Measurements from ENCODE around the gene HLA-A.
"Not testable (repeated sequence)": the region's sequence is repeated elsewhere in the genome, so short reads cannot be mapped to it uniquely, and the experiment has no call there.

Gene HLA-A

DNA sequence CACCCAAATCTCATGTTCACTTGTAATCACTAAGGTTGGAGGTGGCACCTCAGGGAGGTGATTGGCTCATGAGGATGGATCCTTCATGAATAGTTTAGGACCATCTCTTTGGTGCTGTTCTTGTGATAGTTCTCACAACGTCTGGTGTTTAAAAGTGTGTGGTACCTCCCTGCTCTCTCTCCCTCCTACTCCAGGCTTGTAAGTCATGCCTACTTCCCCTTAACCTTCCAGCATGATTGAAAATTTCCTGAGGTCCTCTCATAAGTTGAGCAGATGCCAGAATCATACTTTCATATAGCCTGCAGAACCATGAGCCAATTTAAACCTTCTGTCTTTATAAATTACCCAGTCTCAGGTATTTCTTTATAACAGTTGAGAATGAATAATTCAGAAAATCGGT lies 16.6 kb downstream of the HLA-A start:
- WGBS (ENCODE audit: insufficient coverage) = 64% methylated on average over 1 of the region's 2 CpGs
- H3K4me1 ChIP-seq (ENCODE audit: control extremely low read depth in 1 of 4, control insufficient read depth in 4 of 4, insufficient read depth in 4 of 4, low read length in 3 of 4) = peaks cover 0 to 8% (median 6%) of the 10 kb centered on the region in 4 experiments
- no peaks in the 10 kb centered on the region for H3K27me3 ChIP-seq (replicated peaks in 2 of 5; ENCODE audit: control insufficient read depth in 4 of 5, insufficient read depth in 5 of 5, low read length in 4 of 5)
- peak overlapping the region in 1 of 7 experiments; percentile 3 for H3K4me3 ChIP-seq (ENCODE audit: control insufficient read depth in 1 of 7, extremely low read depth in 1 of 7, insufficient read depth in 4 of 7, low read depth in 2 of 7, low read length in 6 of 7)
- H3K36me3 ChIP-seq (ENCODE audit: control insufficient read depth in 4 of 4, insufficient read depth in 4 of 4, low read length in 3 of 4) = no peaks in the 10 kb centered on the region
- ChIA-PET CTCF (no interaction called here), POLR2A (no interaction called here)
- H3K9me3 ChIP-seq (ENCODE audit: control extremely low read depth in 1 of 5, control insufficient read depth in 4 of 5, insufficient read depth in 2 of 5, low read depth in 1 of 5, low read length in 4 of 5) = no peaks in the 10 kb centered on the region
- H3K27ac ChIP-seq (ENCODE audit: insufficient read depth in 1 of 2, low read depth in 1 of 2, low read length in 2 of 2, poor library complexity in 1 of 2, severe bottlenecking in 2 of 2) = no peak overlapping the region
- peak in 1 of 3 donors; percentile 32 for DNase-seq

DNA sequence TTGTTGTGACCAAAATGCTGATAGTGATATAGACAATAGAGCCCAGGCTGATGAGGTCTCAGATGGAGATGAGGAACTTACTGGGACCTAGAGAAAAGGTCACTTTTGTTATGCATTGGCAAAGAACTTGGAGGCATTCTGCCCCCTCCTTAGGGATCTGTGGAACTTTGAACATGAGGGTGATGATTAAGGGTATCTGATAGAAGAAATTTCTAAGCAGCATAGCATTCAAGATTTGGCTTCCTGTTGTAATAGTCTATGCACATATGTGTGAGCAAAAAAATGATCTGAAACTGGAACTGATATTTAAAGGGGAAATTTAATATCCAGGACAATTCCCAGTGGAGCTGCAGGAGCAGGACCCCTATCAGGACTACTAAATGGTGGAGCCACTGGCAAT lies 17.1 kb downstream of the HLA-A start:
- DNase-seq = no peak
- no peak overlapping the region for H3K27ac ChIP-seq (ENCODE audit: insufficient read depth in 1 of 2, low read depth in 1 of 2, low read length in 2 of 2, poor library complexity in 1 of 2, severe bottlenecking in 2 of 2)
- POLR2A ChIA-PET = no interaction called here
- CTCF ChIA-PET = no interaction called here
- peaks cover 4 to 13% (median 9%) of the 10 kb centered on the region in 4 experiments for H3K4me1 ChIP-seq (ENCODE audit: control extremely low read depth in 1 of 4, control insufficient read depth in 4 of 4, insufficient read depth in 4 of 4, low read length in 3 of 4)
- no peaks in the 10 kb centered on the region for H3K9me3 ChIP-seq (ENCODE audit: control extremely low read depth in 1 of 5, control insufficient read depth in 4 of 5, insufficient read depth in 2 of 5, low read depth in 1 of 5, low read length in 4 of 5)
- no peaks in the 10 kb centered on the region for H3K36me3 ChIP-seq (ENCODE audit: control insufficient read depth in 4 of 4, insufficient read depth in 4 of 4, low read length in 3 of 4)
- H3K27me3 ChIP-seq (replicated peaks in 2 of 5; ENCODE audit: control insufficient read depth in 4 of 5, insufficient read depth in 5 of 5, low read length in 4 of 5) = no peaks in the 10 kb centered on the region
- no peak overlapping the region for H3K4me3 ChIP-seq (ENCODE audit: control insufficient read depth in 1 of 7, extremely low read depth in 1 of 7, insufficient read depth in 4 of 7, low read depth in 2 of 7, low read length in 6 of 7)

DNA sequence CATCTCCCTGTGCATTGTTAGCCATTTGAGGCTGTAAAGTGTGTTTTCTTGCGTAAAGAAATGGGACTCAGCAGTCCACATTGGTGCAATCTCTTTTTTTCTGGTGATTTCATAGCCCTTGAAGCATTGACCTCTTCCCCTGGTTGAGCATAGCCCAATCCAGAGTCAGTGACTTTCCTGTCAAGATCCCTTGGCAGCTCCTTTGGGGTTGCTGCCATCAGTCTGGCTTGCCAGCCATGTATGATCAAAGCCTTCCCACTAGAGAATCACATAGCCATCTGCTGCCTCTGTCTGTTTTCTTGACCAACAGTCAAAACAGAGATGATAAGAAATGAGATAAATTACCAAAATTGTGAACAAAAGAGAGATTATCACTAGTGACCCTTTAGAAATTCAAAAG lies 19.6 kb downstream of the HLA-A start:
- Histone ChIP-seq H3K27ac (ENCODE audit: insufficient read depth in 1 of 2, low read depth in 1 of 2, low read length in 2 of 2, poor library complexity in 1 of 2, severe bottlenecking in 2 of 2) (no peak overlapping the region), H3K27me3 (replicated peaks in 2 of 5; ENCODE audit: control insufficient read depth in 4 of 5, insufficient read depth in 5 of 5, low read length in 4 of 5) (no peaks in the 10 kb centered on the region), H3K9me3 (ENCODE audit: control extremely low read depth in 1 of 5, control insufficient read depth in 4 of 5, insufficient read depth in 2 of 5, low read depth in 1 of 5, low read length in 4 of 5) (no peaks in the 10 kb centered on the region), H3K4me1 (ENCODE audit: control extremely low read depth in 1 of 4, control insufficient read depth in 4 of 4, insufficient read depth in 4 of 4, low read length in 3 of 4) (peaks cover 12 to 37% (median 33%) of the 10 kb centered on the region in 4 experiments), H3K4me3 (ENCODE audit: control insufficient read depth in 1 of 7, extremely low read depth in 1 of 7, insufficient read depth in 4 of 7, low read depth in 2 of 7, low read length in 6 of 7) (no peak overlapping the region), H3K36me3 (ENCODE audit: control insufficient read depth in 4 of 4, insufficient read depth in 4 of 4, low read length in 3 of 4) (no peaks in the 10 kb centered on the region)
- DNase-seq = no peak
- POLR2A ChIA-PET = no interaction called here
- CTCF ChIA-PET = no interaction called here
- 100% methylated on average over 1 of the region's 1 CpG for WGBS (ENCODE audit: insufficient coverage)

DNA sequence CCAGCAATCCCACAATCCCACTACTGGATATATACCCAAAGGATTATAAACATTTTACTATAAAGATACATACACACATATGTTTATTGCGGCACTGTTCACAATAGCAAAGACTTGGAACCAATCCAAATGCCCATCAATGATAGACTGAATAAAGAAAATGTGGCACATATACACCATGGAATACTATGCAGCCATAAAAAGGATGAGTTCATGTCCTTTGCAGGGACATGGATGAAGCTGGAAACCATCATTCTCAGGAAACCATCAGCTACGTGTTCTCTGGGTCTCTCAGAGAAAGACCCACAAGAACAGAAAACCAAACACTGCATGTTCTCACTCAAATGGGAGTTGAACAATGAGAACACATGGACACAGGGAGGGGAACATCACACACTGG lies 21.4 kb downstream of the HLA-A start:
- 67% methylated on average over 1 of the region's 2 CpGs for WGBS (ENCODE audit: insufficient coverage)
- H3K27me3 ChIP-seq (replicated peaks in 2 of 5; ENCODE audit: control insufficient read depth in 4 of 5, insufficient read depth in 5 of 5, low read length in 4 of 5); H3K36me3 ChIP-seq (ENCODE audit: control insufficient read depth in 4 of 4, insufficient read depth in 4 of 4, low read length in 3 of 4); H3K4me3 ChIP-seq (ENCODE audit: control insufficient read depth in 1 of 7, extremely low read depth in 1 of 7, insufficient read depth in 4 of 7, low read depth in 2 of 7, low read length in 6 of 7); H3K27ac ChIP-seq (ENCODE audit: insufficient read depth in 1 of 2, low read depth in 1 of 2, low read length in 2 of 2, poor library complexity in 1 of 2, severe bottlenecking in 2 of 2); H3K9me3 ChIP-seq (ENCODE audit: control extremely low read depth in 1 of 5, control insufficient read depth in 4 of 5, insufficient read depth in 2 of 5, low read depth in 1 of 5, low read length in 4 of 5); DNase-seq: not testable (repeated sequence)
- peaks cover 12 to 47% (median 37%) of the 10 kb centered on the region in 4 experiments for H3K4me1 ChIP-seq (ENCODE audit: control extremely low read depth in 1 of 4, control insufficient read depth in 4 of 4, insufficient read depth in 4 of 4, low read length in 3 of 4)
- ChIA-PET CTCF (interaction anchor here (1.3 to 5.9 kb wide), 4 partner anchors 16 to 111 kb away, joined by 3 to 28 read pairs (median 6); no protein-coding TSS in a partner anchor), POLR2A (interaction anchor here (1.0 to 1.2 kb wide), 2 partner anchors 16 to 22 kb away, joined by 3 to 5 read pairs; no protein-coding TSS in a partner anchor)

DNA sequence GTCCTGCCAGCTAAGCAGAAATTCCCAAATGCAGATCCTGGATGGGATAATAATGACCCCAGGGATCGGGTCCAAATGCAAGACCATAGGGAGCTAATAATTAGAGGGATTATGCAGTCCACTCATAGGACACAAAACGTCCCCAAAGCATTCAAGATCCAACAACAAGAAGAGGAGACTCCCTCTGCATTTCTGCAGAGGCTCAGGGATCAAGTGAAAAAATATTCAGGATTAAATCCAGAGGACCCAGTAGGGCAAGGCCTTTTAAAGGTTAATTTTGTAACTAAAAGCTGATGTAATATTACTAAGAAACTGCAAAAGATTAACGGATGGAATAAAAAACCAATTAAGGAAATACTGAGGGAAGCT lies 22.2 kb downstream of the HLA-A start:
- Histone ChIP-seq H3K36me3 (ENCODE audit: control insufficient read depth in 4 of 4, insufficient read depth in 4 of 4, low read length in 3 of 4) (no peaks in the 10 kb centered on the region), H3K27me3 (replicated peaks in 2 of 5; ENCODE audit: control insufficient read depth in 4 of 5, insufficient read depth in 5 of 5, low read length in 4 of 5) (no peaks in the 10 kb centered on the region), H3K4me1 (ENCODE audit: control extremely low read depth in 1 of 4, control insufficient read depth in 4 of 4, insufficient read depth in 4 of 4, low read length in 3 of 4) (peaks cover 12 to 42% (median 32%) of the 10 kb centered on the region in 4 experiments), H3K4me3 (ENCODE audit: control insufficient read depth in 1 of 7, extremely low read depth in 1 of 7, insufficient read depth in 4 of 7, low read depth in 2 of 7, low read length in 6 of 7) (peak overlapping the region in 4 of 7 experiments; percentile 33 to 60 (median 46)), H3K9me3 (ENCODE audit: control extremely low read depth in 1 of 5, control insufficient read depth in 4 of 5, insufficient read depth in 2 of 5, low read depth in 1 of 5, low read length in 4 of 5) (no peaks in the 10 kb centered on the region), H3K27ac (ENCODE audit: insufficient read depth in 1 of 2, low read depth in 1 of 2, low read length in 2 of 2, poor library complexity in 1 of 2, severe bottlenecking in 2 of 2) (peak overlapping the region; percentile 66 to 92)
- DNase-seq = no peak
- ChIA-PET CTCF (interaction anchor here (0.8 to 5.9 kb wide), 8 partner anchors 11 to 117 kb away, joined by 3 to 28 read pairs (median 4); no protein-coding TSS in a partner anchor), POLR2A (interaction anchor here (0.9 to 1.3 kb wide), 5 partner anchors 16 to 38 kb away, joined by 3 to 8 read pairs (median 5); no protein-coding TSS in a partner anchor)
- 31% methylated on average over 2 of the region's 3 CpGs for WGBS (ENCODE audit: insufficient coverage)

DNA sequence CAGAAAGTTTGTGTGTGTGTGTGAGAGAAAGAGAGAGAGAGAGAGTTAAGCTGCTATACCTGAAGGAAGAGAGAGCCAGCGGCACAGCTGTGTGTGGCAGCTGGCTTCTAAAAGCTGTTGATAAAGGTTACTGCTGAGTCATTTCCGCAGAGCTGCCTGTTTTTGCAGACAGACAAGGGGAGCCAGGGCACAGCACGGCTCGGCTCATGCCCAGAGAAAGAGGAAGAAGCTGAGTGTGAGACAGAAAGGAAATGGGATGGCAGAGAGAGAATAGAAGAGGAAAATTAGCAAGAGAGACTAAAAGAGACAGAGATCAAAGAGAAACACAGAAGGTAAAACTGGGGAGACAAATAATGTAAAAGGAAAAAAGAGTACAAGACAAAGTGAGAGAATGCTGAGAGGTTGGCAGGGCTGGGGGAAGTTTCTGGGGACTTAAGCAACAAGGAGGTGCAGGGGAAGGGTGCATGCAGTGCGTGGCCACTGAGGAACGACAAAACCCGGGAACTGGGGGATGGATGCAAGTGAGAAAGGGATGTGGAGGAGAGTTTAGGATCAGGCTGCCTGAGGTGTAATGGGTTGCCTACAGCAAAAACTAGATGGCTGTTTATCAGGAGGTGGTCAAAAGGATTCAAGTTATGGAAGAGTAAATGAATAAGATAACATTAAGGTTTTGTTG lies 22.7 kb downstream of the HLA-A start:
- WGBS (ENCODE audit: insufficient coverage) = 0% methylated on average over 7 of the region's 7 CpGs
- Histone ChIP-seq H3K4me1 (ENCODE audit: control extremely low read depth in 1 of 4, control insufficient read depth in 4 of 4, insufficient read depth in 4 of 4, low read length in 3 of 4) (peaks cover 12 to 42% (median 32%) of the 10 kb centered on the region in 4 experiments), H3K27me3 (replicated peaks in 2 of 5; ENCODE audit: control insufficient read depth in 4 of 5, insufficient read depth in 5 of 5, low read length in 4 of 5) (no peaks in the 10 kb centered on the region), H3K27ac (ENCODE audit: insufficient read depth in 1 of 2, low read depth in 1 of 2, low read length in 2 of 2, poor library complexity in 1 of 2, severe bottlenecking in 2 of 2) (peak overlapping the region; percentile 66 to 92), H3K4me3 (ENCODE audit: control insufficient read depth in 1 of 7, extremely low read depth in 1 of 7, insufficient read depth in 4 of 7, low read depth in 2 of 7, low read length in 6 of 7) (peak overlapping the region in 6 of 7 experiments; percentile 38 to 72 (median 69)), H3K36me3 (ENCODE audit: control insufficient read depth in 4 of 4, insufficient read depth in 4 of 4, low read length in 3 of 4) (no peaks in the 10 kb centered on the region), H3K9me3 (ENCODE audit: control extremely low read depth in 1 of 5, control insufficient read depth in 4 of 5, insufficient read depth in 2 of 5, low read depth in 1 of 5, low read length in 4 of 5) (no peaks in the 10 kb centered on the region)
- ChIA-PET POLR2A (interaction anchor here (0.9 to 1.3 kb wide), 5 partner anchors 17 to 39 kb away, joined by 3 to 8 read pairs (median 5); no protein-coding TSS in a partner anchor), CTCF (interaction anchor here (0.8 to 5.9 kb wide), 9 partner anchors 10 to 227 kb away, joined by 3 to 28 read pairs (median 4); no protein-coding TSS in a partner anchor)
- peak; percentile 99 to 100 (median 99) for DNase-seq

DNA sequence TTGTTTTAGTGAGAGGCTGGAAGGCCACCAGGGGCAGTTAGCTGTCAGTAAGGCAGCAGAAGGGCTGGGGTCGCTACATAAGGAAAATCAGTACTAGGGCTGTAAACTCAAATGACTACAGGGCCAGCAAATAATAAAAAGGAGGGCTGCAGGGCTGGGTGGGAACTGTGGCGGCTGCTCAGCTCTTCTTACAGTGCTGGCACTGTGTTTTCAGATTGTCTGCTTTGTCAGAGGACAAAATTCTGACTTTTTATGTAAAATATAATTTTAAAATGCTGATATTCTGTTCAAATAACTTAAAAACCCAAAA lies 23.2 kb downstream of the HLA-A start:
- CTCF ChIA-PET = interaction anchor here (1.2 to 5.9 kb wide), 5 partner anchors 17 to 227 kb away, joined by 3 to 28 read pairs (median 5); no protein-coding TSS in a partner anchor
- no peak for DNase-seq
- no peaks in the 10 kb centered on the region for H3K9me3 ChIP-seq (ENCODE audit: control extremely low read depth in 1 of 5, control insufficient read depth in 4 of 5, insufficient read depth in 2 of 5, low read depth in 1 of 5, low read length in 4 of 5)
- no peaks in the 10 kb centered on the region for H3K27me3 ChIP-seq (replicated peaks in 2 of 5; ENCODE audit: control insufficient read depth in 4 of 5, insufficient read depth in 5 of 5, low read length in 4 of 5)
- H3K4me3 ChIP-seq (ENCODE audit: control insufficient read depth in 1 of 7, extremely low read depth in 1 of 7, insufficient read depth in 4 of 7, low read depth in 2 of 7, low read length in 6 of 7) = peak overlapping the region in 6 of 7 experiments; percentile 38 to 72 (median 69)
- POLR2A ChIA-PET = interaction anchor here (0.9 kb wide), 1 partner anchor 21 kb away, joined by 5 read pairs; no protein-coding TSS in a partner anchor
- H3K27ac ChIP-seq (ENCODE audit: insufficient read depth in 1 of 2, low read depth in 1 of 2, low read length in 2 of 2, poor library complexity in 1 of 2, severe bottlenecking in 2 of 2) = peak overlapping the region; percentile 66 to 92
- H3K36me3 ChIP-seq (ENCODE audit: control insufficient read depth in 4 of 4, insufficient read depth in 4 of 4, low read length in 3 of 4) = no peaks in the 10 kb centered on the region
- peaks cover 12 to 42% (median 32%) of the 10 kb centered on the region in 4 experiments for H3K4me1 ChIP-seq (ENCODE audit: control extremely low read depth in 1 of 4, control insufficient read depth in 4 of 4, insufficient read depth in 4 of 4, low read length in 3 of 4)
- WGBS (ENCODE audit: insufficient coverage) = 11% methylated on average over 1 of the region's 2 CpGs

Data from common myeloid progenitor, CD34-positive (primary cell).